ENCODE measurements around the gene RNF148.

The RNF148 gene

GRCh38 chr7:122674502-122674901 is 28.2 kb downstream of the RNF148 start:
- no peak overlapping the region for H3K4me3 ChIP-seq (ENCODE audit: low read depth, low read length)
- DNase-seq (ENCODE audit: low read depth), result no peak
- no peak for TF ChIP-seq MAX (IDR thresholded peaks at IDR 0.05; ENCODE audit: low read depth, low read length)
- no peak for TF ChIP-seq CTCF (IDR thresholded peaks at IDR 0.05; ENCODE audit: low read depth, low read length)
- no peak for TF ChIP-seq MYC (IDR thresholded peaks at IDR 0.05; ENCODE audit: low read depth, low read length)
- no peak for TF ChIP-seq POLR2A (IDR thresholded peaks at IDR 0.05; ENCODE audit: extremely low read depth, insufficient read length)

- no peak for DNase-seq (ENCODE audit: low read depth)
- no peak for TF ChIP-seq POLR2A (IDR thresholded peaks at IDR 0.05; ENCODE audit: extremely low read depth, insufficient read length)
- no peak for TF ChIP-seq MYC (IDR thresholded peaks at IDR 0.05; ENCODE audit: low read depth, low read length)
- TF ChIP-seq CTCF (IDR thresholded peaks at IDR 0.05; ENCODE audit: low read depth, low read length), result no peak
- TF ChIP-seq MAX (IDR thresholded peaks at IDR 0.05; ENCODE audit: low read depth, low read length), result no peak
- no peak overlapping the region for H3K4me3 ChIP-seq (ENCODE audit: low read depth, low read length)
These were observed 28.8 kb downstream of the RNF148 start for GRCh38 chr7:122673951-122674350.

- DNase-seq (ENCODE audit: low read depth), result no peak
- no peak overlapping the region for H3K4me3 ChIP-seq (ENCODE audit: low read depth, low read length)
- TF ChIP-seq POLR2A (IDR thresholded peaks at IDR 0.05; ENCODE audit: extremely low read depth, insufficient read length) (no peak), CTCF (IDR thresholded peaks at IDR 0.05; ENCODE audit: low read depth, low read length) (no peak), MYC (IDR thresholded peaks at IDR 0.05; ENCODE audit: low read depth, low read length) (no peak)
These were observed 30.2 kb downstream of the RNF148 start for GRCh38 chr7:122672536-122672935.

GRCh38 chr7:122663733-122664132 is 39.0 kb downstream of the RNF148 start:
- DNase-seq (ENCODE audit: low read depth), result no peak
- no peak overlapping the region for H3K4me3 ChIP-seq (ENCODE audit: low read depth, low read length)
- TF ChIP-seq MYC (IDR thresholded peaks at IDR 0.05; ENCODE audit: low read depth, low read length), result no peak

- TF ChIP-seq POLR2A (IDR thresholded peaks at IDR 0.05; ENCODE audit: extremely low read depth, insufficient read length) (no peak), MAX (IDR thresholded peaks at IDR 0.05; ENCODE audit: low read depth, low read length) (no peak), CTCF (IDR thresholded peaks at IDR 0.05; ENCODE audit: low read depth, low read length) (no peak), MYC (IDR thresholded peaks at IDR 0.05; ENCODE audit: low read depth, low read length) (no peak)
- DNase-seq (ENCODE audit: low read depth), result no peak
- no peak overlapping the region for H3K4me3 ChIP-seq (ENCODE audit: low read depth, low read length)
These were observed 43.9 kb downstream of the RNF148 start for GRCh38 chr7:122658856-122659255.

GRCh38 chr7:122653685-122654084 is 49.0 kb downstream of the RNF148 start:
- TF ChIP-seq MYC (IDR thresholded peaks at IDR 0.05; ENCODE audit: low read depth, low read length), result no peak
- no peak for TF ChIP-seq CTCF (IDR thresholded peaks at IDR 0.05; ENCODE audit: low read depth, low read length)
- TF ChIP-seq MAX (IDR thresholded peaks at IDR 0.05; ENCODE audit: low read depth, low read length), result no peak
- no peak for TF ChIP-seq POLR2A (IDR thresholded peaks at IDR 0.05; ENCODE audit: extremely low read depth, insufficient read length)
- no peak overlapping the region for H3K4me3 ChIP-seq (ENCODE audit: low read depth, low read length)
- no peak for DNase-seq (ENCODE audit: low read depth)
